ENCODE data around the gene ETAA1.

The ETAA1 gene

DNA sequence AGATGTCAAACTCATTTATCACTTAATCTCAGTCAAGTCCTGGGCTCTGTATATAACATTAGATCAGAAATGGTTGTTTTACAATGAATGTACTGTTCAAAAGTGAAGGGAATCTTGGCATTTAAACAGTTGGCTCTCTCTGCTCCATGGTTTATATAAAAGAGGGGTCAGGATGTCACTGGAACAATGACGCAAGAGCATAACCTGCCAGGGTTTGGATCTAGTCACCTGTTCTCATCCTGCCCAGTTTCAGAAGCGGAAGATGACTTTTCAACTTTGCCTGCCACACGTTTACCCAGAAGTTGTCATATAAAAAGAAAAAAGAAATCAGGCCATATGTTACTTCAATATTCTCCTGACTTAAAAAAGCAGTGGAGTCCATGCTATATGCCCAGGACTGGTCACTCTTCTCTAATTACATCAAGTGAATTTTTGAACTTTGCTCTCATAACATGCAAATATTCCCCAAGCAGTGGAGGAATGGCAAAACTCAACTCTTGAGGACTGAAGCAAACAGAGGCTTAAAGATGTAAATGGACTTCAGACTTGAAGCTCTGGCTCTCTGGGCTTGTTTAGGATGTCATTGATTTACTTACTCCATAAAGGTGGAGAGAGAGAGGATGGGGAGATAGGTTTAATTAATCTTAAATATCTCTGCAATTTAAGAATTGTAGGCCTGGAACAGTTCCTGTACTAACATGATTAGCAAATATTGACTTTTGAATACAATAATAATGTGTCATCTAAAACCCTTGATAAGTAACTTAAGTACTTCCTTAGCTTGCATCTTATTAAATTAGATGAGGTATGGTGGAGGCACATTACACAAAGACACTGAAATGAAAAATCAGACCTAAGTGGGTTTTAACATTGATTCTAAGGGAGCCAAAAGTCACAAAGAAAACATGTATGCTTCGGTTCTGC is 58.3 kb downstream of the ETAA1 start:
- TF ChIP-seq RAD21 (IDR thresholded peaks at IDR 0.05; ENCODE audit: low read depth) = no peak
- TF ChIP-seq, protein P1, sequence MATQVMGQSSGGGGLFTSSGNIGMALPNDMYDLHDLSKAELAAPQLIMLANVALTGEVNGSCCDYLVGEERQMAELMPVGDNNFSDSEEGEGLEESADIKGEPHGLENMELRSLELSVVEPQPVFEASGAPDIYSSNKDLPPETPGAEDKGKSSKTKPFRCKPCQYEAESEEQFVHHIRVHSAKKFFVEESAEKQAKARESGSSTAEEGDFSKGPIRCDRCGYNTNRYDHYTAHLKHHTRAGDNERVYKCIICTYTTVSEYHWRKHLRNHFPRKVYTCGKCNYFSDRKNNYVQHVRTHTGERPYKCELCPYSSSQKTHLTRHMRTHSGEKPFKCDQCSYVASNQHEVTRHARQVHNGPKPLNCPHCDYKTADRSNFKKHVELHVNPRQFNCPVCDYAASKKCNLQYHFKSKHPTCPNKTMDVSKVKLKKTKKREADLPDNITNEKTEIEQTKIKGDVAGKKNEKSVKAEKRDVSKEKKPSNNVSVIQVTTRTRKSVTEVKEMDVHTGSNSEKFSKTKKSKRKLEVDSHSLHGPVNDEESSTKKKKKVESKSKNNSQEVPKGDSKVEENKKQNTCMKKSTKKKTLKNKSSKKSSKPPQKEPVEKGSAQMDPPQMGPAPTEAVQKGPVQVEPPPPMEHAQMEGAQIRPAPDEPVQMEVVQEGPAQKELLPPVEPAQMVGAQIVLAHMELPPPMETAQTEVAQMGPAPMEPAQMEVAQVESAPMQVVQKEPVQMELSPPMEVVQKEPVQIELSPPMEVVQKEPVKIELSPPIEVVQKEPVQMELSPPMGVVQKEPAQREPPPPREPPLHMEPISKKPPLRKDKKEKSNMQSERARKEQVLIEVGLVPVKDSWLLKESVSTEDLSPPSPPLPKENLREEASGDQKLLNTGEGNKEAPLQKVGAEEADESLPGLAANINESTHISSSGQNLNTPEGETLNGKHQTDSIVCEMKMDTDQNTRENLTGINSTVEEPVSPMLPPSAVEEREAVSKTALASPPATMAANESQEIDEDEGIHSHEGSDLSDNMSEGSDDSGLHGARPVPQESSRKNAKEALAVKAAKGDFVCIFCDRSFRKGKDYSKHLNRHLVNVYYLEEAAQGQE (IDR thresholded peaks at IDR 0.05; ENCODE audit: low read depth) = no peak
- no peak for TF ChIP-seq NFIC (IDR thresholded peaks at IDR 0.05)
- TF ChIP-seq YY1 (IDR thresholded peaks at IDR 0.05; ENCODE audit: low read depth) = no peak
- TF ChIP-seq, protein P2, sequence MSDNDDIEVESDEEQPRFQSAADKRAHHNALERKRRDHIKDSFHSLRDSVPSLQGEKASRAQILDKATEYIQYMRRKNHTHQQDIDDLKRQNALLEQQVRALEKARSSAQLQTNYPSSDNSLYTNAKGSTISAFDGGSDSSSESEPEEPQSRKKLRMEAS (IDR thresholded peaks at IDR 0.05) = no peak
- TF ChIP-seq CEBPB (IDR thresholded peaks at IDR 0.05) = no peak
- no peak for TF ChIP-seq TAF1 (IDR thresholded peaks at IDR 0.05; ENCODE audit: low read depth)
- TF ChIP-seq FOXM1 (IDR thresholded peaks at IDR 0.05; ENCODE audit: borderline replicate concordance, low read depth) = no peak
- TF ChIP-seq CREB1 (IDR thresholded peaks at IDR 0.05; ENCODE audit: low read depth) = no peak
- no peak for TF ChIP-seq EGR1 (IDR thresholded peaks at IDR 0.05)
- TF ChIP-seq ZBTB7A (IDR thresholded peaks at IDR 0.05; ENCODE audit: low read depth) = no peak
- no peak for TF ChIP-seq TEAD4 (IDR thresholded peaks at IDR 0.05)
- TF ChIP-seq TCF12 (IDR thresholded peaks at IDR 0.05; ENCODE audit: low read depth) = no peak
- TF ChIP-seq, protein P3, sequence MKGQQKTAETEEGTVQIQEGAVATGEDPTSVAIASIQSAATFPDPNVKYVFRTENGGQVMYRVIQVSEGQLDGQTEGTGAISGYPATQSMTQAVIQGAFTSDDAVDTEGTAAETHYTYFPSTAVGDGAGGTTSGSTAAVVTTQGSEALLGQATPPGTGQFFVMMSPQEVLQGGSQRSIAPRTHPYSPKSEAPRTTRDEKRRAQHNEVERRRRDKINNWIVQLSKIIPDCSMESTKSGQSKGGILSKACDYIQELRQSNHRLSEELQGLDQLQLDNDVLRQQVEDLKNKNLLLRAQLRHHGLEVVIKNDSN (IDR thresholded peaks at IDR 0.05) = no peak
- TF ChIP-seq EP300 (IDR thresholded peaks at IDR 0.05; ENCODE audit: borderline replicate concordance) = no peak

DNA sequence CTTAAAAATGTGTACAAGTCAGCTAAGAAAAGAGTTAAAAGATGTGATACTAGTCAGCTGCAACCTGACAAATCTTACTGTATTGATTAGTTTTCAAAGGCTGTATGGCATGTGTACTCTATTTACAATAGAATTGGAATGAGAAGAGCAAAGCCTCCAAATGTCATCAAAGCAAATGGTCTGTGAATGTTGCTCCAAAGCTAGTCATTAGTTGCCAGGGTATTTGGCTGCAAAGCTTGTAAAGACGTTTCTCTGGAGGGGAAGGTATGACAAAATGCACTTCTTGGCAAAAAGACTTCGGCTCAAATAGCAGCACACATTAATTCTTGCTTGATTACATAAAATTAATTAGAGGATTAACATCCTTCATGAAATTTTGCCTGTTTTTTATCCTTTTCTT is 59.3 kb downstream of the ETAA1 start:
- TF ChIP-seq, protein P3 (IDR thresholded peaks at IDR 0.05) = no peak
- TF ChIP-seq EP300 (IDR thresholded peaks at IDR 0.05; ENCODE audit: borderline replicate concordance) (no peak), TEAD4 (IDR thresholded peaks at IDR 0.05) (no peak), TAF1 (IDR thresholded peaks at IDR 0.05; ENCODE audit: low read depth) (no peak), CEBPB (IDR thresholded peaks at IDR 0.05) (no peak), EGR1 (IDR thresholded peaks at IDR 0.05) (no peak), RAD21 (IDR thresholded peaks at IDR 0.05; ENCODE audit: low read depth) (no peak), FOXM1 (IDR thresholded peaks at IDR 0.05; ENCODE audit: borderline replicate concordance, low read depth) (no peak), ZBTB7A (IDR thresholded peaks at IDR 0.05; ENCODE audit: low read depth) (no peak), TCF12 (IDR thresholded peaks at IDR 0.05; ENCODE audit: low read depth) (no peak), YY1 (IDR thresholded peaks at IDR 0.05; ENCODE audit: low read depth) (no peak), NFIC (IDR thresholded peaks at IDR 0.05) (no peak), CREB1 (IDR thresholded peaks at IDR 0.05; ENCODE audit: low read depth) (no peak)
- TF ChIP-seq, protein P1 (IDR thresholded peaks at IDR 0.05; ENCODE audit: low read depth) = no peak
- TF ChIP-seq, protein P2 (IDR thresholded peaks at IDR 0.05) = no peak

DNA sequence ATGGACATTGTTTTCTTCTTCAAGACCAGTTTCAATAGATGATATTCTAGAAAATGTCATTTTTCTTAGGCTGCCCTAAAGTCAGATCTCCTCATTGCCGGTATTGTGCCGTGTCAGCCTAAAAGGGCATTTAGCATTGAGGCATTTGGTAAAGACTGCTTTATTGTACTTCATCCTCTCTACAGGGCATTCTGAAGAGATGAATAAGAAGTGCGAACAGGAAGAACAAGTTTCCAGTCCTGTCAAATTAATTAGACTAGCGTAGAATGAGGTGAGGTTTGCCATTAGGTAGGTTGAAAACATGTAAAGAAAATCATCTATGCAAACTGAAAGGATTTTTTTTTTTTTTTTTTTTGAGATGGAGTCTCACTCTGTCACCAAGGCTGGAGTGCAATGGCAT is 60.6 kb downstream of the ETAA1 start:
- TF ChIP-seq ZBTB7A (IDR thresholded peaks at IDR 0.05; ENCODE audit: low read depth) = no peak
- TF ChIP-seq CREB1 (IDR thresholded peaks at IDR 0.05; ENCODE audit: low read depth) = no peak
- no peak for TF ChIP-seq EP300 (IDR thresholded peaks at IDR 0.05; ENCODE audit: borderline replicate concordance)
- TF ChIP-seq TCF12 (IDR thresholded peaks at IDR 0.05; ENCODE audit: low read depth) = no peak
- no peak for TF ChIP-seq RAD21 (IDR thresholded peaks at IDR 0.05; ENCODE audit: low read depth)
- TF ChIP-seq FOXM1 (IDR thresholded peaks at IDR 0.05; ENCODE audit: borderline replicate concordance, low read depth) = no peak
- TF ChIP-seq EGR1 (IDR thresholded peaks at IDR 0.05) = no peak
- no peak for TF ChIP-seq TEAD4 (IDR thresholded peaks at IDR 0.05)
- TF ChIP-seq, protein P2 (IDR thresholded peaks at IDR 0.05) = no peak
- TF ChIP-seq TAF1 (IDR thresholded peaks at IDR 0.05; ENCODE audit: low read depth) = no peak
- TF ChIP-seq NFIC (IDR thresholded peaks at IDR 0.05) = no peak
- TF ChIP-seq, protein P3 (IDR thresholded peaks at IDR 0.05) = no peak
- no peak for TF ChIP-seq YY1 (IDR thresholded peaks at IDR 0.05; ENCODE audit: low read depth)
- TF ChIP-seq CEBPB (IDR thresholded peaks at IDR 0.05) = no peak
- TF ChIP-seq, protein P1 (IDR thresholded peaks at IDR 0.05; ENCODE audit: low read depth) = no peak

Data from Ishikawa (cell line).